Prostate gland (tissue), 2 donors: ENCODE measurements around the gene PDGFD.

Source experiments
- POLR2A ChIP-seq: fragments of 450-650 bp; IDR thresholded peaks from one replicate; pipeline ENCODE4 v1.6.1; 2016; ENCODE audit warnings: antibody characterized with exemption, mild to moderate bottlenecking
- POLR2AphosphoS5 ChIP-seq: sonication (generic); formaldehyde crosslinking; IDR thresholded peaks from one replicate; pipeline ENCODE4 v1.6.1; 2017; ENCODE audit warnings: antibody characterized with exemption
- TF ChIP-seq, protein P1 (sequence below), 4 experiments: fragments of 200-600 bp in 2 of 4; fragments of 450-650 bp in 2 of 4; sonication (generic) in 2 of 4; IDR thresholded peaks; 1 replicate in 3 of 4; 2 replicates in 1 of 4; pipeline ENCODE4 v1.5.1; 2016 to 2019; ENCODE audit warnings: antibody characterized with exemption in 4 of 4, mild to moderate bottlenecking in 2 of 4, moderate library complexity in 2 of 4

DNA sequence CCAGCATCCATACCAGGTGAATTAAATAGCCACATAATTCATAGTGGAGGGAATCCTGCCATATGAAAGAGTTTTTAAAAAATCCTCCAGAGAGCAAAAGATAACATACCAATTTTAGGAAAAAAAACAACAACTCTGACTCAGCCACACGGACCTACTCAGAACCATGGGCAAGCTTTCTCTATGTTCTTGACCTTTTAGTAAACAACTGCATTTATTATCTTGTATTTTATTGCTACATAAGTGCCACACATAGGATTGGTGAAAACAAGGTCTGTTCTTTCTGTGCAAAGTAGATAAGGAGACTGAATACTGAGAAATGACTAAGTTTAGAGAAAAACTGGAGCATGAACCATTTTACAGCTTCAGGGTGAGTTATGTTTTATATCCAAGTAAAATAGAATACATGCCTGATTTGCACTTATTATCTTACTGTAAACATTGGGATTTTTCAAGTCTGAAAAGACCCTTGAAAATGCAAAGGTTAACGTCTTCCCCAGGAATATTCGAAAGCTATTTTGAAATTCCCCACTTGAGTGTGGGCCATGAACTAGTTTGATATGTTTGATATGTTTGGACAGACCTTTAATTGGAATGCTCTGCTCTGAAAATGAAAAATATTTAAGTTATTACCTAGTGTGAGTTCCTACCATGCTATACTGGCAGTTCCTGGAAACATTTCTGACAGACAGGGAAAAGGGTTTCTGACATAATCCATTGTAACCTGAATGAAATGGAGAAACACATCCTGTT lies 217.0 kb downstream of the PDGFD start:
- TF ChIP-seq POLR2A = no peak
- TF ChIP-seq, protein P1, sequence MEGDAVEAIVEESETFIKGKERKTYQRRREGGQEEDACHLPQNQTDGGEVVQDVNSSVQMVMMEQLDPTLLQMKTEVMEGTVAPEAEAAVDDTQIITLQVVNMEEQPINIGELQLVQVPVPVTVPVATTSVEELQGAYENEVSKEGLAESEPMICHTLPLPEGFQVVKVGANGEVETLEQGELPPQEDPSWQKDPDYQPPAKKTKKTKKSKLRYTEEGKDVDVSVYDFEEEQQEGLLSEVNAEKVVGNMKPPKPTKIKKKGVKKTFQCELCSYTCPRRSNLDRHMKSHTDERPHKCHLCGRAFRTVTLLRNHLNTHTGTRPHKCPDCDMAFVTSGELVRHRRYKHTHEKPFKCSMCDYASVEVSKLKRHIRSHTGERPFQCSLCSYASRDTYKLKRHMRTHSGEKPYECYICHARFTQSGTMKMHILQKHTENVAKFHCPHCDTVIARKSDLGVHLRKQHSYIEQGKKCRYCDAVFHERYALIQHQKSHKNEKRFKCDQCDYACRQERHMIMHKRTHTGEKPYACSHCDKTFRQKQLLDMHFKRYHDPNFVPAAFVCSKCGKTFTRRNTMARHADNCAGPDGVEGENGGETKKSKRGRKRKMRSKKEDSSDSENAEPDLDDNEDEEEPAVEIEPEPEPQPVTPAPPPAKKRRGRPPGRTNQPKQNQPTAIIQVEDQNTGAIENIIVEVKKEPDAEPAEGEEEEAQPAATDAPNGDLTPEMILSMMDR (IDR thresholded peaks at IDR 0.05) = no peak
- no peak for TF ChIP-seq POLR2AphosphoS5
